HG03521 (cell line): ENCODE measurements around the gene TBATA.

Source experiments
- ATAC-seq: cut with Tn5 transposase; IDR thresholded peaks from one replicate; pipeline ENCODE4 v1.9.1; 2021; ENCODE audit warnings: mild to moderate bottlenecking, moderate library complexity; ENCODE audit not compliant: unreplicated experiment

The TBATA gene

GRCh38 chr10:70763567-70763966 is 21.6 kb downstream of the TBATA start:
- ATAC-seq: no peak

GRCh38 chr10:70762441-70763175 is 22.6 kb downstream of the TBATA start:
- ATAC-seq: no peak

- no peak for ATAC-seq
These were observed 23.3 kb downstream of the TBATA start for GRCh38 chr10:70761727-70762350.

GRCh38 chr10:70761031-70761601 is 24.1 kb downstream of the TBATA start:
- no peak for ATAC-seq

- no peak for ATAC-seq
These were observed 24.8 kb downstream of the TBATA start for GRCh38 chr10:70760271-70760787.

- ATAC-seq: no peak
These were observed 25.4 kb downstream of the TBATA start for GRCh38 chr10:70759781-70760180.

- ATAC-seq: no peak
These were observed 26.2 kb downstream of the TBATA start for GRCh38 chr10:70758757-70759514.

- no peak for ATAC-seq
These were observed 27.3 kb downstream of the TBATA start for GRCh38 chr10:70757856-70758255.

- ATAC-seq: no peak
These were observed 28.3 kb downstream of the TBATA start for GRCh38 chr10:70756700-70757360.

GRCh38 chr10:70753841-70754621 is 31.1 kb downstream of the TBATA start:
- no peak for ATAC-seq

GRCh38 chr10:70753026-70753663 is 32.0 kb downstream of the TBATA start:
- ATAC-seq: no peak

- no peak for ATAC-seq
These were observed 32.6 kb downstream of the TBATA start for GRCh38 chr10:70752571-70752970.

- ATAC-seq: no peak
These were observed 33.2 kb downstream of the TBATA start for GRCh38 chr10:70751991-70752390.

- no peak for ATAC-seq
These were observed 33.8 kb downstream of the TBATA start for GRCh38 chr10:70751356-70751755.

GRCh38 chr10:70750156-70750703 is 34.9 kb downstream of the TBATA start:
- no peak for ATAC-seq

- no peak for ATAC-seq
These were observed 35.4 kb downstream of the TBATA start for GRCh38 chr10:70749756-70750155.

GRCh38 chr10:70748801-70749573 is 36.2 kb downstream of the TBATA start:
- no peak for ATAC-seq

- ATAC-seq: no peak
These were observed 36.9 kb downstream of the TBATA start for GRCh38 chr10:70748305-70748704.
